CD4-positive, alpha-beta T cell treated with Interleukin-10 for 1 hour (primary cell): Measurements from ENCODE around the gene ACAD8.

Source experiments
- DNase-seq: peaks from one replicate; pipeline ENCODE4 v3.0.0-alpha.2; 2020

ACAD8 gene

DNA sequence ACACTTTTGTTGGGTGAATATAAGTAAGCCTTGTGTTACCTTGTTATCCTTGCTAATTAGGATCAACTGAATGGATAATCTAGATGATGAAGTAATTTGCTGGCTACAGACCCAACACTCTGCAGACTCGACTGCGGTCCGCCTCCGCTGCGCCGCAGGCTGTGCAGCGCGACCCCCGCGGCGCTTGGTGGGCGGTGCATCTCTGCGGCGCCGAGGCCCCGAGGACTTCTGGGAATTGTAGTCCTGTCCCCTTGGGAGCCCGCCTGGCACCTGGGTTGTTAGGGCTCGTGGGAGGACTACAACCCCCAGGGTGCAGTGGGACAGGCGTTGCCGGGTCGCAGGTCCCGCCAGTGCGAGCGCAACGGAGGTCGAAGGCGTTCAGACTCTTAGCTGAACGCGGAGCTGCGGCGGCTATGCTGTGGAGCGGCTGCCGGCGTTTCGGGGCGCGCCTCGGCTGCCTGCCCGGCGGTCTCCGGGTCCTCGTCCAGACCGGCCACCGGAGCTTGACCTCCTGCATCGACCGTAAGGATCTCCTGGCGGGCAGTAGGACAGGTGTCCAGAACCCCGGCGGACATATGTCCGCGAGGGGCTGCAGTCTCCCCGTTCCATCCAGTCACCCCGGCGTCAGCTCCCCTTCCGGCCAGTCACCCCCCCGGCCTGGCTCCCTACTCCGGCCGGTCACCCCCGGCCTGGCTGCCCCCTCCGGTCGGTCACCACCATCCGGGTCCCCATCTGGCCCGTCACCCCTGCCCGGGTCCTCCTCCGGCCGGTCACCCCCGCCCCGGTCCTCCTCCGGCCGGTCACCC lies at the start of gene ACAD8, which contains the start of gene THYN1:
TSS of gene ACAD8 (plus strand) at position 381 of the 806 bp plus-strand sequence. CDS start at position 414, 33 bp downstream.
TSS of gene THYN1 (minus strand) at position 165 of the 806 bp plus-strand sequence. CDS start 470 bp downstream, outside the sequence.
- DNase-seq, result peak; percentile 96

DNA sequence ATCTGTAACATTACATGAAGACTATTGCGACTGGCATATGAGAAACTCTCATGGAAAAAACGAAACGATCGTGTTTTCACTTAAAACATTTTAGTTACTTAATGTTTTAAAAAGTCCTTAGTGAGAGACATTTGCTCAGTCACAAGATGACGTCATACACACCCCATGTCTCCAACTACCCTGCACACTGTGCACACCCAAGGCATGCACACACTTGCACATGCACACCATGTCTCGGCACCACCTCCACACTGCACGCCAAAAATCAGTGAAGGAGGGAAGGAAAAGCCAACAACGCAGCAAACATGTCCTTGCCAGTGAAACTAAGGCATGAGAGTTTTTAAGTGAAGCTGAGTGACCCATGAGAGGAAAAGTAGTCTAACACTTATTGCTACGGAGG lies 47.6 kb upstream of the ACAD8 start:
- no peak for DNase-seq

DNA sequence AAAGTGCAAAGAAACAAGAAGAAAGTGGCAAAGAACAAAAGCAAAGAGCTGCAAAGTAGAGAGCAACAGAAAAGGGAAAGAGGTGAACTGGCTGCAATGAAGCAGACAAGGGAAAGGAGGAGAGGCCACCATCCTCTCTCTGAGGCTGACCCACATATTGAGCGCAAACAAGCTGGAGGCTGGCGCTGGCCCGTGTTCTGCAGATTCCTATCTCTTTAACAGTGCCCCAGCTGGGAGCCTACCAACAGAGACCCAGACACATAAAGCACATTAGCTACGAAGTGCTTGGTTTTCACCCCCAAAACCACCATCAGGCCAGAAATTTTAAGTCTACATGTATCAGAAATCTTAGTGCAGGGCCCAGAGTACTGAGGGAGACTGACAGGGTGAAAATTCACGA lies 47.2 kb upstream of the ACAD8 start:
- no peak for DNase-seq

DNA sequence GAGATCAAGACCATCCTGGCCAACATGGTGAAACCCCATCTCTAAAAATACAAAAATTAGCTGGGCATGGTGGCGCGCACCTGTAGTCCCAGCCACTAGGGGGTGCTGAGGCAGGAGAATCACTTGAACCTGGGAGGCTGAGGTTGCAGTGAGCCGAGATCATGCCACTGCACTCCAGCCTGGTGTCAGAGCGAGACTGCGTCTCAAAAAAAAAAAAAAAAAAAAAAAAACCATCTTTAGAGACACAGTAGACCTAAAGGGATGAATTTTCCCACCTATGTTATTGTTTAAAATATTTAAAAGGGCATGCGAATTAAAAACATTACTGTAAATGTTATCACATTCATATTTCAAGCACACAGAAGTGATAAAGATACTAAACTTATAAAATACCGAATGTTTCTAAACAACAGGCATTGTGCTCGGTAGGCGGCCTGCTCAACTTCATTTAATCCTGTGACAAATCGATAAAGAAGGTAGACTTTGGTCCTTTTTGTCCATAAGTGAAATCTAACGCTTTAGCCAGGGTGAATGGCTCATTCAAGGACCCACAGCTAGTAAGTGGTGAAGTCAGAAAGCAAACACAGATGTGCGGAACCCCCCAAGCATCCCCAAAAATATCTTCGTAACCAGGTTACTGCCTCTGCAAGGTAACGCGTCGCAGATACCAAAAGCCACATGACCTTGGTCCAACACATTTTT lies 45.7 kb upstream of the ACAD8 start:
- DNase-seq, result peak; percentile 74

DNA sequence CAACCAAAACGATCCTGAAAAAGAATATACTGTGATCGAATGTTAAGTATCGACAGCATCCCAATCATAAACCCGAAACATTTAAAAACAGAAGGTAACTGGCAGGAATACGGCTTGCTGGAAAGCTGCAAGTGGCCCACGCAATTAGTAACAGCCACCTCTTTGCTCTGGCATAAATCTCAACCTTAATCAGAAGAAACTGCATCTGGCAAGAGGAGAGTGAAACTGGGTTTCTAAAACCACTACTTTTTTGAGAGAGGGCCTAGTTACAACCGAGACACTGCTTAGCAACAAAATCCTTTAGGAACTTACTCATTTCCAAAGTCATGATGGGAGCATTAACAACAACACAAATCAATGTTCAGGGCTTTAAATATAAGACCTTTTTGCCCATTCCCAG lies 37.5 kb upstream of the ACAD8 start:
- no peak for DNase-seq

DNA sequence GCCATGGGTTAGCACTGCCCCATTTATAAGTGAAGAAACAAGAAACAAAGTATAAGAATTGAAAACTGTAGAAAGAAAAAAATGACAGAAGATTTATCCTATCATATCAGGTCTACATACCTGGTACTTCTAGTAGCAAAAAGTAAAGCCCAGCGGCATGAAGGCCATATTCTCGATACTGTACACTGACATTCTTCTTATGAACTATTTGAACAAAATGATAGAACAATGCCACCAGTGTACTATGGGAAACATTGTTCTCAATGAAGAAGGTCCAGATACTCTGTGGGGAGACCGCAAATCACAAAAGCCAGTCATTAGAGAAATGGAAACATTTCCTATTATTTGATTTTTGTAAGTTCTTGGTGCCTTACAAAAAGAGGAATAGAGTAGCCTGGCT lies 36.6 kb upstream of the ACAD8 start:
- no peak for DNase-seq

DNA sequence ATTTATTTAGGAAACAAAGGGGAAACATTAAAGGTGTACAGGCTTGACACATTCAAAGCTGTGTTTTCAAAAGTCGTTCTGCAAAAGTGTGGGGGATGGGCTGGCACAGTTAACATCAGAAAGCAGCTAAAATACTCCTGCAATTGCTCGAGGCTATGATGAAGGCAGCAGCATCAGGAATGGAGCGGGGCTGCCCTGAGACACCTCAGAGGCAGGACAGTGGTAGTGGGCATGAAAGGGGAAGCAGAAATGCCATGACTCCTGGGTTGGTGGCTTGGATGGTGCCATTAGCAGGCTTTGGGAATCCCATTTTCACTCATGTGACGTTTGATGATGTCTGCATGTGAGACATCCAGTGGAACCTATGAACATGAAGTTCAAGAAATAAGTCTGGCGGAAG lies 30.2 kb upstream of the ACAD8 start:
- DNase-seq, result no peak

DNA sequence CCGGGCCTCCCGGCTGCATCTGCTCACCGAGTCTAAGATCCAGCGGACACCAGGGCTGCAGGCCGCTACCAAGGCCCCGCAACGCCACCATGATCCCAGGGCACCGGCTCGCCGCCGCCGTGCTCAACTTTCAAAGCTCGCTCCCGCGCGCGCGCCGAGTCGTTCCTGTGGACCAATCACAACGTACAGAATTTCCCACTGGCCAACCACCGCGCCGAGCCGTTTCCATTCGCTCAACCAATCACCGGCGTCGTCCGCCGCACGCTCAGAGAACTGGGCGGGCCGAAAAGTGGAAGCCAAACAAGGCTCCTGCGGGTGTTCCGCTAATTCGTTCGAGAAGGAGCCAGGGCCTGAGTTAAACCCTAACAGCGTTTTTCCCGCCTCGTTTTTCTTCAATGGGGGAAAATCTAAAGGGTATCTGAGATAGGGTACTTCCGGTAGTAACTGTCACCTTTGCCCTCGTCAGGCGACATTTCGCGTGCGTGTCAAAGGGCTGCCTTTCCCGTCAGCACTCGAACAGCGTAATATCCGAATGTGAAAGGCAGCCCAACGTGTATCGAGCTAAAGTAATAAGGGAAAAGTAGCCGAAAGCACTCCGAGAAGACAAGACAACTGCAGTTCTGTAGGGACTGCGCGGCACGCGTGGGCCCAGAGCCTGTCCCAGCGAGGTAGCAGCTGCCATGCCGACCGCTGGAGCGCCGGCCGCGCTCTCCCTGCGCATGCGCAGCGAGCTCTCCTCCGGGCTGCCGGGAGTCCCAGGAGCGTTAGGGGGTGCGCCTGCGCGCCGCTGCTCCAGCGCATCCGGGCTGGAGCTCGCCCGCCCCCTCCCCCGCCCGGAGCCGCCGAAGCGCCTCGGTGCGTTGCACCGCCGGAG lies 29.3 kb upstream of the ACAD8 start, which contains the start of the genes NCAPD3 and VPS26B:
TSS of gene NCAPD3 (minus strand) at position 132 of the 874 bp plus-strand sequence. CDS start at position 91, 41 bp downstream.
TSS of gene VPS26B (plus strand) at position 836 of the 874 bp plus-strand sequence. CDS start 452 bp downstream, outside the sequence.
- DNase-seq, result peak; percentile 96

DNA sequence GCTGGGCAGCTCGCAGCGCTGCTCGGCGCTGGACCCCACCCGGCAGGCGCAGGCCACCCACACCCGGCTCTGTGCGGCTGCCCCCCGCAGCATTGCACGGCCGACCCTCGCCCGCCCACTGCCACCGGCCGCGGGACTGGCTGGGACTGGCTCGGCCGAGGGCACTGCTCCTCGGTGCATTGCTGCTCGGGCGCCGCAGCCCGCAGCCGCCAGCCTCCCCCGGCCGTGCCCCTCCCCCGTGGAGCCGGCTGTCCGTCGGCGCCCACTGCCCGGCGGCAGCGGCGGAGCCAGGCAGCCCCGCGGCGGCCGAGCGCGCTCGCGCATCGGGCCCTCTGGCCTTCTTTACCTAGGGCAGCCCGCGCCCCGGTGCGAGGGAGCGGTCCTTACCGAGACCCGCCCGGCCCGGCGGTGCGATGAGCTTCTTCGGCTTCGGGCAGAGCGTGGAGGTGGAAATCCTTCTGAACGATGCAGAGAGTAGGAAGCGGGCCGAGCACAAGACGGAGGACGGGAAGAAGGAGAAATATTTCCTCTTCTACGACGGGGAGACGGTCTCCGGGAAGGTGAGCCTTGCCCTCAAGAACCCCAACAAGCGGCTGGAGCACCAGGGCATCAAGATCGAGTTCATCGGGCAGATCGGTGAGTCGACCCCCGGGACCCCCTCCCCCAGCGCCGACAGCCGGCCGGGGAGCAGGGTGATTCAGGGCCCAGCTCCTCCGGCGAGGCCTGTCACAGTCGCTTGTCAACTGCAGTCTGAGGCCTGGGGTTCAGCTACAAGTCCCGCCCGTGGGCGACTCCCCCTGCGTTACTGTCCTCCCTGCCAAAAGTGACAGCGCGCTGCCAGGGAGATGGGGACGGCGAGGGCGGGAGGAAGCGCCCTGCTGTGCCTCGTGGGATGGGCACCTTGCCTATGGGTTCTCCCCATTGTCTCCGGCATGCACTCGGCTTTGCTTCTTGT lies 28.4 kb upstream of the ACAD8 start:
- peak; percentile 46 for DNase-seq

DNA sequence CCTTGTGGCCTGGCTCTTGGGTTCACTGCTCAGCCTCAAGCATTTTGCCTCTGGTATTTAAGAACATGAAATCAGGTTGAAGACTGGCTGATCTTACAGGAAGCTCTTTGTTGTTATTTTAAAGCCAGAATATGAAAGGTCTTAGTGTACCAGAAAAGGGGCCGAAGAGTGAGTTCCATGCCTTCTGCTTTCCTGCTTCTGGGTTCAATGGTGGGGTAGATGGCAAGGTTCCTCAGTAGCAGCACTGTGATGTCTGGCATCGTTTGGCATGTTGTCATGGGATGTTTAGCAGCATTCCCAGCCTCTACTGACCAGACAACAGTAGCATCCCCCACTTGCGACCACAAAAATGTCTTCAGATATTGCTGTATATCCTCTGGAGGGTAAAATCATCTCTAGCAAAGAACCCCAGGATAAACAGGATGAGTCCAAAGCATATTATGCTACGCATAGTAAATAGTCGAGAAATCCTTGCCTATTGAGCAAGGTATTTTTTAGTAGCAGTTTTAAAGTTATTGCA lies 26.5 kb upstream of the ACAD8 start:
- DNase-seq, result no peak

DNA sequence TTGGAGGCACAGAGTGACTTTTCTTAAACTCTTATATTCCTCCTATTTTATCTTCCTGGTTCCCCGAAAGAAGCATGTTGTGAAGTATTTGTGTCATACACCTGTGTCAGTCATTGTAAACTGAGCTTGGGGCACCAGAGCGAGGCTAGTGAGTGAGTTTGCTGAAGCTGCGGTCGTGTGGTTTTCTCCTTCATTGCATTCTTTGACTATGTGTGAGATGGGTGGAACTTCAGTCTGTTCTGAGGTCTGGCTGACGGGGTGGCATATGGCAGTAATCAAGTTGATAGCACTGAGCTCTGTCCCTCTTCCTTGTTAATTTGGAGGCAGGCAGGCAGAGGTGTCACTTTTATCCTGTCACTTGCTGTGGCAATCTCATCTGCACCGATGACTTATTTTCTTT lies 24.7 kb upstream of the ACAD8 start:
- peak; percentile 44 for DNase-seq

DNA sequence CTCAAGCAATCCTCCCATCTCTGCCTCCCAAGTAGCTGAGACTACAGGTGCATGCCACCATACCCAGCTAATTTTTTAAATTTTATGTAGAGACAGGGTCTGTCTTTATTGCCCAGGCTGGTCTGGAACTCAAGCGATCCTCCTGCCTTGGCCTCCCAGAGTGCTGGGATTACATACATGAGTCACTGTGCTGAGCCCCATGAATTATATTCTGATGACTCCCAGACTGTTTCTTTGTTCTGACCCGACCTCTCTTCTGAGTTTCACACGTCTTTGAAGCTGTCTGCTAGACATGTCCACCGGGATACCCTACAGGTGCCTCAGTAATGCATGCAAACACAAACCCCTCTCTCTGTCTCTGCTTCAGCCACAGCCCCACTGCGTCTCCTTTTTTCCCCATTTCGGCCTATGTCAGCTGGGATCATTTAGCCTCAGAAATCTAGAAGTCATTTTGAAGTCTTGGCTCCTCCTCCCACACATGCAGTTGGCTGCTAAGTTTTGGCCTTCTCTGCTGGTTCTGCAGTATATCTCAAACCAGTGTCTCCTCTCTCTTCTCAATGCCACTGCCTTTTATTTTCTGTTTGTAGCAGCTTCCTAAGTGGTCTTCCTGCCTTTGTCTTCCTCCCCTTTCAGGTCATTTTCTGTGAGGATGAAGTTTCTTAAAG lies 24.1 kb upstream of the ACAD8 start:
- DNase-seq, result no peak

DNA sequence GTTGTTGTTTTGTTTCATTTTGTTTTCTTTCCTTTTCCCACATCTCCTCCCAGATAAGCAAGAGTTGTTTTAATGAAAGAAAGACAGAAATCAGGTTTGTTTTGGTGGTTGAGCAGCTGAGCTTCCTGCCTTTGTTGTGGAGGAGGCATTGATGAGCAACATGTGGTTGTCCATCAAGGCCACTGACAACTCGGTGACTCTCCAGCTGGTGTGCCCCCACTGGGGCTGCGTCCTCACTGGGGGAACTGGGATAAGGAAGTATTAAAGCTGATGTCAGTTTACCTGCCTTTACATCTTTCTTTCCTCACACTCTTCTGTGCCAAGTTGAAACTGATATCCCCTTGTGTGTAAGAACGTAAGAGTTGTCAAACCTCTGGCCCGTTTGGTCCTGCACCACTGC lies 23.0 kb upstream of the ACAD8 start:
- DNase-seq, result no peak

DNA sequence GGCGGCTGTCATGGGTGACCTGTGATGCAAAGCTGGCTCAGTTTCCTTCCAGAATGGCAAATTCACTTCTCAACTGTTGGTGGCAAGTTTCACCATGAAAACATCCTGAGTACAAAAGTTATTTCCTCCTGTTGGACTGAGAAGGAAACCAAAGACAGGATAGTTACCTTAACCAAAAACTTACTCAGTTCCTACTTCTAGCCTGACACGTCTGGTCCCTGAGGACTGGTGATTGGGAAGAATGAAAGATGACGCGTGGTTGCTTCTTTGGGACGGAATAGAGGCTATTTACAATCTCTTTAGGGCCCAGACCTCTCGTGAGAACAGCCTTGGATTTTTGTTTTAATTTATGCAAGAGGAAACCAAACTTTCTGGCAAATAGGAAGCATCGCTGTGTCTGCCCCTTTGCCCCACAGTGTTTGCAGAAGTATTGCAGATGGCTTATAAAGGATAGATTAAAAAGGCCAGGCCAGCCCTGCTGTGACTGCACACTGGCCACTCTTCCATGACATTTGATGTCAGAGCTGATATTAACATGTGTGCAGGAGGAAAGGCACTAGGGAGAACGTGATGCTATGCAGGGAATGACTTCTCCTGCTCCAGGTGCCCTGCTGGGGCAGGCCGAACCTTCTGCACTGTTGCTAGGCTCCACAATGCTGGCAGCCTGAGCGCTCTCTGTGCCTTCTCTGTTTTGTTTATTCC lies 21.3 kb upstream of the ACAD8 start:
- no peak for DNase-seq

DNA sequence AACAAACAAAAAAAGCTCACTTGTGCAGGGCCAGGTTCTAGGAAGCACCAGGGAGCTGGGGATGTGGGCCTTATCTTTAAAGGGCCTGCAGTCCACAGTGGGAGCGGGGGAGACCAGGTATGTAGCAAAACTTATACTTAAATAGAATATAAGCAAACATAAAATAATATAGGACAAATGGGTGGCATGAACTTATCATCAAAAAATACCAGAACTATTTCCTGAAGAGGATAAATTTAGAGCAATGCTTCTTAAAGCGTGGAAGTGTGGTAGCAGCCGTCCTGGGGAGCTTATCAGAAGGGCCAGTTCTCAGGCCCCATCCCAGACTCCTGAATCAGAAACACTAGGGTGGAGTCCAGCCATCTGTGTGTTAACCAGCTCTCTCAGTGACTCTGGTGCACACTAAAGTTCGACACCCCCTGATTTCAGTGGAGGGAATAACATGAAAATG lies 19.6 kb upstream of the ACAD8 start:
- DNase-seq, result no peak

DNA sequence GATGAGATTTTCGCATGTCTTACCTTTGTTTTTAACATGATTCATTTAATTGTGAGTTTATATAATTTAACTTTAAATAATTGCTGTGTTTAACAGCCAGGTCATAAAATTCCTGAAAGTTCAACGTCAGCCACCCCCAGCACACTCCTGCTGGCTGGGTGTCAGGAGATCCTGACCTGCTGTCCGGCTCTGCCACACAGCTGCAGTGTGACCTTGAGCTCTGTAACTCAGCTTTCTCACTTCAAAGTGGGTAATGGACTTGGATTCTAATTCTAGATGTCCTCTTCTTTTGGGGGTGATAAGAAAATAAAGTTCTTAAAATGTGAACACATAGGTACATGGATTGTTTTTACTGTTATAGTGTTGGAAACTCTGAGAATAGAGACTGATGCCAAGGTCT lies 18.0 kb upstream of the ACAD8 start:
- DNase-seq, result no peak

DNA sequence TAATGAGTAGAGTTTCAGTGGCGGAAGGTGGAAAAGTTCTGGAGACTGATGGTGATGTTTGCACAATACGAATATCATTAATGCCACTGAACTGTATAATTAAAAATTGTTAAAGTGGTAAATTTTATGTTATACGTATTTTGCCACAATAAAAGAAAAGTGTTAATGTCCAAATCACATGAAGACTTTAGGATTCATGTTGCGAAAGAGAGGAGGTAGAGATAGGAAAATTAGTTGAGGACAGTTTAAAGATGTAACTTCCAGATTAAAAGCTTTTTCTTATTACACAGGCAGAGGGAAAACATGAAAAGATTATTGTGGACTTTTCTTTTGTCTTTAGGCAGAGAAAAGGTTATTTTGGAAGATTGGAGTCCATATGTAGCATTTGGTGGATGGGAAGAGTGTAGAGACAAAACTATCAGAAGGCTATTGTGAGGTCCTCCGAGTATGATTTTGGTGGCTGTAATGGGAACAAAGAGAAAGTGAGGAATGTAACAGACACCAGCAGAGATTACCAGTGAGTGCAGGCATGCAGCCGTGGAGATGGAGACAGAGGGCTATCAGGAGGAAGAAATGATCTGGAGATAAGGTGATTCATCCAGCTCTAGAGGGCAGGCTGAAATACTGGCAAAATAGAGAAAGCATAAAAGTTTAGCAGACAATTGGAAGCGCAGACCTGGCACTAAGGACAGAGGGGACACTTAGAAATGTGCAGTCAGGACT lies 16.4 kb upstream of the ACAD8 start:
- DNase-seq, result no peak

DNA sequence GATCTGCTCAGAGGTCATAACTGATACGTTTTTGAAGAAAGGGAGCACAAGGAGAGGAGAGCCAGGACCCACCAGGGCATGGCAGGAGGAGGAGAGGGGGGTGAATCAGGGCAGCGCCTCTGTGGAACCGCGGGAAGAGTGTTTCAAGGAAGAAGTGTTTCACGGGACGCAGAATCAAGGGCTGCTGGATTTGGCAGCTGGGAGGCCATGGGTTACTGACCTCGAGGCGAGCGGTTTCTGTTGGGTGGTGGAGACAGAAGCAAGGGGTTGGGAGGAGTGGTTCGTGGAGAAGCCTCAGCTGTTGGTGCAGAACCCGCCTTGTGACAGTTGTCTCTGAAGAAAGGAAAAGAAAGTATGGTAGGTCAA lies 15.8 kb upstream of the ACAD8 start:
- no peak for DNase-seq

DNA sequence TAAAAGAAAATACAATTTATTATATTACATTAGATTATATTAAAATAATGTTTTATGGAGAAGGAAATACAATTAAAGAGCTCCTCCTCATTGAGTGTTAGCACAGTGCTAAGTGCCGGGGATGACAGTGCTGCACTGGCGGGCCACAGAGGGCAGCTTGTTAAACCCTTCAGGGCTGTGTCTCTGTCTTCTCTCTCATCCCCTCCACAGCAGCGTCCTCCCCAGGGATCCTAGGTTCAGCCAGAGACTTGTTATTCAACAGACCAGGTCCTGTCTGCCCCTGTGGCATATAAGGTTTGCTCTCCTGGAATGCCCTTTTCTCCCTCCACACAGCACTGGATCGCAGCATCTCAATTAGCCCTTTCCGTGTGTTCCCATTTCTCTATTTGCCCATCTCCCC lies 14.4 kb upstream of the ACAD8 start:
- no peak for DNase-seq

DNA sequence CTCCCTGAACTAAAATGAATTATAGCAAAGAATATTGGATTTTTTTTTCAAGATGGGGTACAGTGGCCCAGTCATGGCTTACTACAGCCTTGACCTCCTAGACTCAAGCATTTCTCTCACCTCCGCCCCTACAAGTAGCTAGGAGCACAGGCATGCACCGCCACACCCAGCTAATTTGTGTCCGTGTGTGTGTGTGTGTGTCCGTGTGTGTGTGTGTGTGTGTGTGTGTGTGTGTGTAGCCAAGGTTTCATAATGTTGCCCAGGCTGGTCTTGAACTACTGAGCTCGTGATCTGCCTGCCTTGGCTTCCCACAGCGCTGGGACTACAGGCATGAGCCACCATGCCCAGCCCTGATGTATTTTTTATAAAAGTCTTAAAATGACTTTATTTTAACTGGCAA lies 12.8 kb upstream of the ACAD8 start:
- DNase-seq, result no peak
